Tibial nerve (tissue), 4 donors: ENCODE measurements around the gene DLGAP4. TPM values are rescaled to one million over a fixed set of nuclear protein-coding genes. Genes with fewer than 3 reads are reported as not detected.

Experiments
- DNase-seq, 2 donors: peaks; one replicate each; pipeline ENCODE4 v3.0.0-alpha.2; 2019; ENCODE audit warnings: low spot score in 2 of 2
- H3K27ac ChIP-seq, 4 donors: fragments of 200-600 bp; sonication (generic) in 3 of 4; one replicate each; pipeline ENCODE4 v1.5.1; 2017 to 2019; ENCODE audit warnings: mild to moderate bottlenecking in 1 of 4
- H3K27me3 ChIP-seq, 2 donors: fragments of 200-600 bp; sonication (generic) in 1 of 2; one replicate each; pipeline versions ENCODE4 v1.5.1 to v1.6.0; 2017 to 2019
- H3K36me3 ChIP-seq, 3 donors: fragments of 200-600 bp; sonication (generic); one replicate each; pipeline ENCODE4 v1.5.1; 2018 to 2019
- H3K4me1 ChIP-seq, 4 donors: fragments of 200-600 bp; sonication (generic) in 3 of 4; one replicate each; pipeline ENCODE4 v1.5.1; 2017 to 2019
- H3K4me3 ChIP-seq, 4 donors: fragments of 200-600 bp; sonication (generic) in 3 of 4; one replicate each; pipeline ENCODE4 v1.5.1; 2017 to 2019; ENCODE audit warnings: mild to moderate bottlenecking in 1 of 4, moderate library complexity in 1 of 4
- H3K9me3 ChIP-seq, 4 donors: fragments of 200-600 bp; sonication (generic) in 3 of 4; one replicate each; pipeline ENCODE4 v1.5.1; 2017 to 2019
- CTCF ChIP-seq, 5 experiments: fragments of 200-600 bp in 3 of 5; fragments of 450-650 bp in 2 of 5; sonication (generic) in 3 of 5; IDR thresholded peaks; one replicate each; pipeline ENCODE4 v1.5.1; 2016 to 2019; ENCODE audit warnings: antibody characterized with exemption in 5 of 5, mild to moderate bottlenecking in 3 of 5, moderate library complexity in 2 of 5
- EP300 ChIP-seq, 2 donors: sonication (generic); formaldehyde crosslinking; IDR thresholded peaks; one replicate each; pipeline ENCODE4 v1.6.1; 2017; ENCODE audit warnings: antibody characterized with exemption in 2 of 2, mild to moderate bottlenecking in 1 of 2
- POLR2A ChIP-seq, 2 donors: fragments of 450-650 bp; IDR thresholded peaks; one replicate each; pipeline ENCODE4 v1.6.1; 2017; ENCODE audit warnings: antibody characterized with exemption in 2 of 2, mild to moderate bottlenecking in 2 of 2, moderate library complexity in 2 of 2
- WGBS, 2 donors: methylation state at CpG; one replicate each; pipeline ENCODE4 v1.1.5; 2018; 5-methylcytosine and 5-hydroxymethylcytosine counted together
- total RNA-seq, 4 donors: library from RNA; depleted of rRNA; stranded (reverse); fragments of >200 nt; gene quantifications; one replicate each; pipeline ENCODE4 v1.1.0, GENCODE V29; 2016

The DLGAP4 gene
- total RNA-seq, 4 donors from 2014 or later, result 46.1 to 97.5 (median 52.5) TPM

DNA sequence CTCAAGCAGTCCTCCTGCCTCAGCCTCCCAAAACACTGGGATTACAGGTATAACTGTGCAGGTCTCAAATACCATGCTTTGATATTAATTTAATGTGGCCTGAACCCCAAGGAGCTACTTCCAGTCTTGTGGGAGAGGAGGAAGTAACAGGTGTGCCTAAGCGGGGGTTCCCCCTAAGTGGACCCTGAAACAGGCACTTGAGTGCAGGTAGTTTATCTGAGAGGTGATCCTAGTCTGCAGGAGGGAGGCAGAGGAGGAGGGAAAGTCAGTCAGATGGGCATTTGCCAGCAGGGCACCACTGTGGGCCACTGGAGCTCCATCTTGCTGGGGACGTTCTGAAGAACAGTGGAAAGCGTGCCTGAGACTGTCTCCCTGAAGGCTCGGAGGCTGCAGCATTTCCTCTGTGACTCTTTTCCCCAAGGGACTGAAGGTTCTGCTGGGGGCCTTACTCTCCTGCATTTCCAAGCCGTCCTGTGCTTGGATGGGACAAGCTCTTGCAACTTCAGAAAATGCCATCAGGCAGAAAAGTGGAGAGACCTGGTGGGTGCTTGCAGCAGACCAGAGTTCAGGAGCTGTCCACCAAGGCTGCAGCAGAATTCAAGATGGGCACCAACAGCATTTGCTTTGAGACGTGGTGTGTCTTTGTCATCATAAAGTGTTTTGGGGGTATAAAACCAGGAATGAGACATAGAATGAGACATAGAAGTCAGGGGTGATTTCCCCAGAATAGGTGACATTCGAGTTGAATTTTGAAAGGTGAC is 4.6 kb upstream of the DLGAP4 start:
- TF ChIP-seq POLR2A (IDR thresholded peaks at IDR 0.05) (no peak), CTCF (IDR thresholded peaks at IDR 0.05) (no peak), EP300 (IDR thresholded peaks at IDR 0.05) (no peak)

DNA sequence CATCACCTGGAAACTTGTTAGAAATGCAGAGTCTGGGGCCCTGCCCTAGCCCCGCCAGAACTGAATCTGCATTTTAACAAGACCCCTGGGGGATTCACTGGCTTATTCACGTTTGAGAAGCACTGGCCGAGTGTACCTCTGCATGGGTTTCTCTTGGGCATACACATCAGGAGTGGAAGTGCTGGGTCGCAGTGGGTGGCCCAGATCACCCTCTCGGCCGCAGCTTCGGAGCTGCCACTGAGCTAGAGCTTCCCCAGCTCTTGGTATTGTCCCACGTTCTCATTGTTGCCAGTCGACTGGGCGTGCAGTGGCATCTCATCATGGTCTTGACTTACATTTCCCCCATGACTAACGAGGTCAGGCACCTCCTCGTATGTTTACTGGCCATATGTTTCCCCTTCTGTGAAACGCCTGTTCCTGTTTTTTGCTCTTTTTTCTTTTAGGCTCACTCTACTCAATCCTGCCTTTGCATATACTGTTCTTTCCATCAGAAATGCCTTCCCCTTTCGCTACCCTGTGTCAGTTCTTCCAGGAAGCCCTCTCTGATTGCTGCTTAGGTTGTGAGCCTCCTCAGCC is 3.0 kb upstream of the DLGAP4 start:
- Histone ChIP-seq H3K4me1 (peaks cover 0 to 19% (median 7%) of the 10 kb centered on the region in 4 donors), H3K36me3 (no peaks in the 10 kb centered on the region), H3K4me3 (no peak overlapping the region), H3K9me3 (no peaks in the 10 kb centered on the region), H3K27me3 (peaks cover 0 to 91% of the 10 kb centered on the region in 2 donors), H3K27ac (no peak overlapping the region)
- TF ChIP-seq POLR2A (IDR thresholded peaks at IDR 0.05), result no peak
- TF ChIP-seq EP300 (IDR thresholded peaks at IDR 0.05), result no peak
- no peak for TF ChIP-seq CTCF (IDR thresholded peaks at IDR 0.05)
- WGBS, 2 donors, result 13 to 29% methylated on average over 8 to 14 of the region's 14 CpGs
- no peak for DNase-seq

More for the DNA sequence above, 4.6 kb upstream of the DLGAP4 start:
- Histone ChIP-seq H3K27me3 (peaks cover 0 to 76% of the 10 kb centered on the region in 2 donors), H3K9me3 (no peaks in the 10 kb centered on the region), H3K36me3 (no peaks in the 10 kb centered on the region), H3K4me1 (peaks cover 0 to 8% (median 2%) of the 10 kb centered on the region in 4 donors), H3K27ac (no peak overlapping the region), H3K4me3 (no peak overlapping the region)
- 54 to 72% methylated on average over 7 of the region's 7 CpGs for WGBS, 2 donors
- no peak for DNase-seq

- 52% methylated on average over 1 of the region's 1 CpG for WGBS, 2 donors
- peaks cover 0 to 91% of the 10 kb centered on the region in 2 donors for H3K27me3 ChIP-seq
- H3K4me1 ChIP-seq, result peaks cover 0 to 19% (median 7%) of the 10 kb centered on the region in 4 donors
- H3K36me3 ChIP-seq, result no peaks in the 10 kb centered on the region
- no peak overlapping the region for H3K4me3 ChIP-seq
- no peak for DNase-seq
- no peak overlapping the region for H3K27ac ChIP-seq
- no peaks in the 10 kb centered on the region for H3K9me3 ChIP-seq
- TF ChIP-seq CTCF (IDR thresholded peaks at IDR 0.05), result no peak
- TF ChIP-seq EP300 (IDR thresholded peaks at IDR 0.05), result no peak
- no peak for TF ChIP-seq POLR2A (IDR thresholded peaks at IDR 0.05)
These were observed 2.3 kb upstream of the DLGAP4 start for GRCh38 chr20:36303831-36304230.

DNA sequence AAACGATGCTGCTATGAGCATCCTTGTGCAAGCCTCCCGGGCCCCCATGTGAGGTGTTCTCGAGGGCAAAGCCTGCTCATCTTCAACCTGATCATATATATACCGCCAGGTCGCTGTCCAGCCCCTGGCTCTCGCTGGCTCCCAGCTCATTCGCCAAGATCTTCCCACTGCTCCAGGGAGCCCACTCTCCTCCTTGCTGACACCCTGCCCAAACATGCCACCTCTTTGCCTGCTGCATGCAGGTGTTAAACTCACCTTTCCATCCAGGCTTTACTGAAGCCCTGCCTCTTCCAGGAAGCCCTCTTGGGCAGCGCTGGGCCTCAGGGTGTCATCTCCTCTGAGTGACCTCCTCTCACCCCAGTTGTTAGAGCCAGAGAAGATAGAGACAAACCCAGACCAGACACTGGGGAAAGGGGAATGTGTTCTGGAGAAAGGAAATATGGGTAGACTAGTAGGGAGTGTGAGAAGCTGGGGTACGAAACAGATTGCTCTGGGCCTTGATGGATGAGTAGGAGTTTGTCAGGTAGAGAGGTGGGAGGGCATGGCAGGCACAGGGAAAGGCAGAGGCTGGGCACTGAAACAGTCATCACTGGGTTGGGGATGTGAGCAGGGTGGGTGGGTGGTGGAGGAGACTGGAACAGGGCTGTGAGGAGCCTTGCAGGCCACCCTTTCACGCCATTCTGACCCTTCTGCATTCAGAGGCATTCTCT is 1.2 kb upstream of the DLGAP4 start:
- Histone ChIP-seq H3K36me3 (no peaks in the 10 kb centered on the region), H3K9me3 (no peaks in the 10 kb centered on the region), H3K4me3 (no peak overlapping the region), H3K4me1 (peaks cover 0 to 19% (median 7%) of the 10 kb centered on the region in 4 donors), H3K27me3 (peaks cover 0 to 92% of the 10 kb centered on the region in 2 donors), H3K27ac (no peak overlapping the region)
- 30 to 33% methylated on average over 10 of the region's 10 CpGs for WGBS, 2 donors
- TF ChIP-seq CTCF (IDR thresholded peaks at IDR 0.05), result no peak
- no peak for TF ChIP-seq EP300 (IDR thresholded peaks at IDR 0.05)
- no peak for TF ChIP-seq POLR2A (IDR thresholded peaks at IDR 0.05)
- no peak for DNase-seq
